HepG2 (cell line): ENCODE measurements around the gene DYNC2H1. TPM values are rescaled to one million over a fixed set of nuclear protein-coding genes. Genes with fewer than 3 reads are reported as not detected.

Source experiments
- ATAC-seq: fragments of 200-7000 bp; cut with Tn5 transposase; 3 replicates; pipeline ENCODE4 v1.9.1; 2020; ENCODE audit warnings: mild to moderate bottlenecking, moderate library complexity
- BruUV-seq: library from RNA; stranded (reverse); fragments of 400-500 nt; replicated peaks from 2 replicates; lab custom pipeline; 2021; lab: Mats Ljungman, UMichigan
- CTCF ChIA-PET: fragments of 300-600 bp; formaldehyde crosslinking; extraction: SDS; loops from one replicate; lab custom pipeline; 2021; ENCODE audit warnings: low total read pairs, inconsistent platforms, low intra/inter-chr PET ratio; lab: Yijun Ruan, JAX
- POLR2A ChIA-PET: fragments of 350-600 bp; sonication (Branson Sonifier 250); formaldehyde crosslinking; loops from one replicate; lab custom pipeline; 2020; ENCODE audit warnings: antibody characterized with exemption, inconsistent platforms; lab: Yijun Ruan, JAX
- DNase-seq: peaks from one replicate; pipeline ENCODE4 v3.0.0-alpha.2; 2015; ENCODE audit warnings: low spot score
- FAIRE-seq: peaks from 3 replicates; lab custom pipeline; 2011; peaks lifted over from hg19 to GRCh38; lab: Jason Lieb, UNC
- H2AFZ ChIP-seq: one replicate; pipeline ENCODE4 v1.6.1; 2011; ENCODE audit warnings: low read length, inconsistent platforms
- H3K27ac ChIP-seq: fragments of 300-600 bp; 3 replicates; pipeline ENCODE4 v1.8.0; 2011; ENCODE audit warnings: mixed run types, mild to moderate bottlenecking, mixed read lengths, low read length, inconsistent platforms; ENCODE audit not compliant: insufficient read depth; ENCODE audit errors: extremely low read length
- H3K27me3 ChIP-seq, 2 experiments: fragments of 200-600 bp in 1 of 2; 2 replicates in 1 of 2; 3 replicates in 1 of 2; pipeline versions ENCODE4 v1.6.0 to v1.8.0; 2011; ENCODE audit warnings: low read length in 2 of 2, mild to moderate bottlenecking in 2 of 2, moderate library complexity in 2 of 2, inconsistent platforms in 1 of 2; ENCODE audit not compliant: insufficient read depth in 2 of 2, control insufficient read depth in 1 of 2
- H3K36me3 ChIP-seq, 2 experiments: fragments of 200-600 bp in 1 of 2; replicated peaks in 1 of 2; 2 replicates in 1 of 2; 3 replicates in 1 of 2; pipeline versions ENCODE4 v1.5.1 to v1.8.0; 2011; ENCODE audit warnings: low read length in 2 of 2, inconsistent platforms in 1 of 2; ENCODE audit not compliant: insufficient read depth in 2 of 2, control insufficient read depth in 1 of 2
- H3K4me1 ChIP-seq: 2 replicates; pipeline ENCODE4 v1.5.1; 2012; ENCODE audit warnings: low read length, inconsistent platforms; ENCODE audit not compliant: insufficient read depth
- H3K4me2 ChIP-seq: 2 replicates; pipeline ENCODE4 v1.6.0; 2011; ENCODE audit warnings: low read depth, low read length, inconsistent platforms
- H3K4me3 ChIP-seq, 3 experiments: fragments of 200-600 bp in 1 of 3; sonication (generic), shearing (Covaris generic) in 1 of 3; replicated peaks in 1 of 3; 2 replicates each; pipeline ENCODE4 v1.5.1; 2011 to 2016; ENCODE audit warnings: low read length in 3 of 3, inconsistent platforms in 2 of 3, low read depth in 2 of 3, mild to moderate bottlenecking in 2 of 3, control low read depth in 1 of 3, mixed read lengths in 1 of 3; ENCODE audit not compliant: insufficient read depth in 1 of 3
- H3K79me2 ChIP-seq: one replicate; pipeline ENCODE4 v1.6.1; 2011; ENCODE audit warnings: low read length, inconsistent platforms; ENCODE audit not compliant: insufficient read depth
- H3K9ac ChIP-seq: 2 replicates; pipeline ENCODE4 v1.6.0; 2011; ENCODE audit warnings: mild to moderate bottlenecking, low read depth, low read length, inconsistent platforms; ENCODE audit not compliant: insufficient read depth
- H3K9me3 ChIP-seq: 2 replicates; pipeline ENCODE4 v1.5.1; 2012; ENCODE audit warnings: mild to moderate bottlenecking, low read length
- H4K20me1 ChIP-seq: 2 replicates; pipeline ENCODE4 v1.6.0; 2011; ENCODE audit warnings: inconsistent platforms, mild to moderate bottlenecking, low read length, moderate library complexity; ENCODE audit not compliant: insufficient read depth
- ARHGAP35 ChIP-seq: sonication (generic); formaldehyde crosslinking; IDR thresholded peaks from 2 replicates; pipeline ENCODE4 v1.9.0; 2022; ENCODE audit warnings: mild to moderate bottlenecking, inconsistent platforms, moderate library complexity, missing genetic modification reagents, borderline replicate concordance
- EEA1 ChIP-seq: sonication (generic); formaldehyde crosslinking; IDR thresholded peaks from 2 replicates; pipeline ENCODE4 v1.5.1; 2020; ENCODE audit warnings: mild to moderate bottlenecking, missing genetic modification reagents, borderline replicate concordance
- GLMP ChIP-seq: sonication (generic); formaldehyde crosslinking; IDR thresholded peaks from 2 replicates; pipeline ENCODE4 v1.9.0; 2021; ENCODE audit warnings: missing genetic modification reagents, mild to moderate bottlenecking, borderline replicate concordance
- IKZF1 ChIP-seq: fragments of 450-650 bp; IDR thresholded peaks from 2 replicates; pipeline ENCODE4 v1.7.1; 2016
- RBM39 ChIP-seq: fragments of 200-400 bp; formaldehyde crosslinking; IDR thresholded peaks from one replicate; pipeline ENCODE4 v1.6.1; 2018; ENCODE audit warnings: antibody characterized with exemption, mild to moderate bottlenecking, low read depth, low read length; ENCODE audit not compliant: poor library complexity, severe bottlenecking
- SMARCE1 ChIP-seq: fragments of 450-650 bp; IDR thresholded peaks from 2 replicates; pipeline ENCODE4 v1.6.1; 2017; ENCODE audit warnings: borderline replicate concordance
- SPEN ChIP-seq: sonication (generic); formaldehyde crosslinking; IDR thresholded peaks from 2 replicates; pipeline ENCODE4 v1.5.1; 2020; ENCODE audit warnings: low read depth, mild to moderate bottlenecking, missing genetic modification reagents
- ZFP36L2 ChIP-seq: sonication (generic); formaldehyde crosslinking; IDR thresholded peaks from 2 replicates; pipeline ENCODE4 v1.4.0; 2020; ENCODE audit warnings: missing genetic modification reagents
- ZFY ChIP-seq: sonication (generic); formaldehyde crosslinking; IDR thresholded peaks from 2 replicates; pipeline ENCODE4 v1.4.0; 2020; ENCODE audit warnings: missing genetic modification reagents
- ZNF138 ChIP-seq: sonication (generic); formaldehyde crosslinking; IDR thresholded peaks from 2 replicates; pipeline ENCODE4 v1.5.0; 2020; ENCODE audit warnings: mild to moderate bottlenecking, low read depth, missing genetic modification reagents
- ZNF780A ChIP-seq: sonication (generic); formaldehyde crosslinking; IDR thresholded peaks from 2 replicates; pipeline ENCODE4 v1.8.0; 2022; ENCODE audit warnings: mild to moderate bottlenecking, missing genetic modification reagents, moderate library complexity
- WGBS: methylation state at CpG from one replicate; pipeline ENCODE4 v1.1.6; 2017; ENCODE audit warnings: low lambda C conversion rate; 5-methylcytosine and 5-hydroxymethylcytosine counted together
- in situ Hi-C: cut with HindIII; loops from 2 replicates; pipeline ENCODE4 v1.10.0; 2017; ENCODE audit warnings: low pct_unique_long_range_greater_than_20kb; ENCODE audit not compliant: extremely low pct_ligation_motif_present
- intact Hi-C: fragments of 100-400 bp; cut with micrococcal nuclease; formaldehyde crosslinking; loops from one replicate; pipeline ENCODE4 v1.10.0; 2022; ENCODE audit not compliant: unreplicated experiment
- polyA plus RNA-seq, 8 experiments: library from polyadenylated mRNA; depleted of rRNA in 3 of 8; stranded (reverse) in 7 of 8; unstranded in 1 of 8; fragments of >200 nt; fragmentation: Illumina TruSeq in 4 of 8; extraction: Trizol in 4 of 8; gene quantifications; 2 replicates each; pipeline versions ENCODE4 v1.2.1 to v1.2.3, GENCODE V29; 2011 to 2016; ENCODE audit warnings: low read depth in 4 of 8, missing spikeins in 1 of 8, mixed read lengths in 1 of 8; ENCODE audit not compliant: insufficient read depth in 1 of 8
- total RNA-seq, 5 experiments: library from RNA; depleted of rRNA; stranded (reverse); fragments of >200 nt; fragmentation: Illumina TruSeq; extraction: Trizol; gene quantifications; 2 replicates each; pipeline ENCODE4 v1.2.3, GENCODE V29; 2016; ENCODE audit warnings: low read depth in 1 of 5
- TF ChIP-seq, protein P1 (sequence below): sonication (generic); formaldehyde crosslinking; IDR thresholded peaks from 2 replicates; pipeline ENCODE4 v1.8.0; 2022; ENCODE audit warnings: low read depth, missing genetic modification reagents

Gene DYNC2H1
- total and polyA plus RNA-seq, 2 of the 13 experiments (the other 11 are each of a cell fraction or from before 2014, with no cell fraction given): 0.49 to 0.66 TPM

DNA sequence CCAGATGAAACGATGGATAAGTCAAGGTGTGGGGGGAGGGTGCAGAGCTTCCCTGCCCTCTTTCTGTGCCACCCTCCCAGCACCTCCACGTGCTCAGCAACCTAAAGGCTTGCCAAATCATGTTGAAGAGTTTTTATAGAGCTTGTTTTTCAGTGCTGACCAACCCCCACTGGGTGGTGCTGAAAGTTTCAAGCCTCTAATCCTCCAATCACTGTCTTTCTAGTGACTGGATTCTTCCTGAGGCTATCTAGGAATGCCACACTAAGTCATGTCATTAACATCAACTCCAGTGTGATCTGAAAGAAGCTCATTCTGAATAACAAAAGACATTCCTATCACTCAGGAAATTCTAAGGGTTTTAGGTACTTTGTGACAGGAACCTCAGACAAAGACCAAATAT is 382.6 kb downstream of the DYNC2H1 start:
- H4K20me1 ChIP-seq: no peaks in the 10 kb centered on the region
- ChIA-PET CTCF (no interaction called here), POLR2A (no interaction called here)
- no peaks in the 10 kb centered on the region for H3K4me1 ChIP-seq
- TF ChIP-seq ZNF780A (no peak), GLMP (no peak), RBM39 (no peak), ZFP36L2 (no peak), IKZF1 (no peak), EEA1 (CRISPR knock-in tag) (no peak), SMARCE1 (no peak), ZFY (CRISPR knock-in tag) (no peak), ARHGAP35 (CRISPR knock-in tag) (no peak), ZNF138 (no peak), SPEN (CRISPR knock-in tag) (no peak)
- TF ChIP-seq, protein P1, sequence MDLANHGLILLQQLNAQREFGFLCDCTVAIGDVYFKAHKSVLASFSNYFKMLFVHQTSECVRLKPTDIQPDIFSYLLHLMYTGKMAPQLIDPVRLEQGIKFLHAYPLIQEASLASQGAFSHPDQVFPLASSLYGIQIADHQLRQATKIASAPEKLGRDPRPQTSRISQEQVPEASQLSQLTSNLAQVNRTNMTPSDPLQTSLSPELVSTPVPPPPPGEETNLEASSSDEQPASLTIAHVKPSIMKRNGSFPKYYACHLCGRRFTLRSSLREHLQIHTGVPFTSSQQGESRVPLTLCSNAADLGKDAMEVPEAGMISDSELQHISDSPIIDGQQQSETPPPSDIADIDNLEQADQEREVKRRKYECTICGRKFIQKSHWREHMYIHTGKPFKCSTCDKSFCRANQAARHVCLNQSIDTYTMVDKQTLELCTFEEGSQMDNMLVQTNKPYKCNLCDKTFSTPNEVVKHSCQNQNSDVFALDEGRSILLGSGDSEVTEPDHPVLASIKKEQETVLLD (CRISPR knock-in tag): no peak
- 5% methylated on average over 2 of the region's 2 CpGs for WGBS
- H3K9ac ChIP-seq: no peak overlapping the region
- intact Hi-C loops (no loop called here), in situ Hi-C loops (no loop called here)
- no peak for ATAC-seq
- no TSS peak for BruUV-seq
- no peak for DNase-seq
- no peaks in the 10 kb centered on the region for H3K27me3 ChIP-seq
- no peaks in the 10 kb centered on the region for H3K9me3 ChIP-seq
- no peak for FAIRE-seq
- H2AFZ ChIP-seq: no peak overlapping the region
- no peak overlapping the region for H3K27ac ChIP-seq
- H3K4me2 ChIP-seq: no peak overlapping the region
- H3K4me3 ChIP-seq: no peak overlapping the region
- no peaks in the 10 kb centered on the region for H3K36me3 ChIP-seq
- no peaks in the 10 kb centered on the region for H3K79me2 ChIP-seq
